Heart left ventricle (tissue), 13 donors: ENCODE data around the gene DPEP1.

ENCODE experiments used
- POLR2A ChIP-seq, 2 donors: fragments of 450-650 bp; IDR thresholded peaks; one replicate each; pipeline ENCODE4 v1.6.1; 2017; ENCODE audit warnings: antibody characterized with exemption in 2 of 2, mild to moderate bottlenecking in 2 of 2, moderate library complexity in 2 of 2
- TF ChIP-seq, protein P1 (sequence below), 12 donors: fragments of 200-600 bp; sonication (generic) in 4 of 12; IDR thresholded peaks; one replicate each; pipeline versions ENCODE4 v1.5.0 to v1.8.0; 2018 to 2022; ENCODE audit warnings: antibody characterized with exemption in 12 of 12, mild to moderate bottlenecking in 5 of 12
- donor health status: ischemic (EF 13 %, LVEDD 7.1; RV severe dilation, severe dysfunction).
- donor health status: DM: no; HTN: yes; CAD: no.
- donor health status: DM: no; HTN: no; CAD: no.
- donor health status: ischemic (EF 25% LVEDD 6.9; RV normal size, moderate dysfunction).
- donor health status: ischemic (EF 25% LVEDD 5.7; RV mildly dilated, moderate dysfunction).
- donor health status: ischemic (EF 35%, LVEDD 5.7; RV mildly dilated, moderate dysfunction).
- donor health status: nonischemic (EF 11% LVEDD 7.7; RV severe dilation, severe dysfunction).
- donor health status: DM: yes; HTN: yes; CAD: no.
- donor health status: PGD.
- donor health status: ischemic (EF 29% LVEDD 5.4; RV normal size, mild dysfunction).
- donor health status: nonischemic (EF 23%, LVEDD 6.1; RV moderate dilation, normal function).

DNA sequence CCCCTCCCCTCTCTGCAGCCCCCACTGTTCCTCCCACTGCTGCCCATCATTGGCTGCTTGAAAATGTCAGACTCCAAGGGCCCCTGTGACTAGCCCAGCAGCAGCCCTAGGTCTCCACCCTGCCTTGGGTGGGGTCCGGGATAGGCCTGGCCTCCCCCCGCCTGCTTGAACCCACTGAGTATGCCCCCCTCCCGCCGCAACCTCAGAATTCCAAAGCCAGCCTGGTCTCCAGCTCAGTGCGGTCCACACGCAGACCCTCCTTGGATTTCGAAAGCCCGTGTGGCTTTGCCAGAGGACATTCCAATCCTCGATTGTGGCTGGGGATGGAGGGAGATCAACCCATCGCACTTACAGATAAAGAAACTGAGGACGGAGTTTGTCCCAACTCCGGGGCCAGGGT lies 6.4 kb downstream of the DPEP1 start:
- TF ChIP-seq, protein P1, sequence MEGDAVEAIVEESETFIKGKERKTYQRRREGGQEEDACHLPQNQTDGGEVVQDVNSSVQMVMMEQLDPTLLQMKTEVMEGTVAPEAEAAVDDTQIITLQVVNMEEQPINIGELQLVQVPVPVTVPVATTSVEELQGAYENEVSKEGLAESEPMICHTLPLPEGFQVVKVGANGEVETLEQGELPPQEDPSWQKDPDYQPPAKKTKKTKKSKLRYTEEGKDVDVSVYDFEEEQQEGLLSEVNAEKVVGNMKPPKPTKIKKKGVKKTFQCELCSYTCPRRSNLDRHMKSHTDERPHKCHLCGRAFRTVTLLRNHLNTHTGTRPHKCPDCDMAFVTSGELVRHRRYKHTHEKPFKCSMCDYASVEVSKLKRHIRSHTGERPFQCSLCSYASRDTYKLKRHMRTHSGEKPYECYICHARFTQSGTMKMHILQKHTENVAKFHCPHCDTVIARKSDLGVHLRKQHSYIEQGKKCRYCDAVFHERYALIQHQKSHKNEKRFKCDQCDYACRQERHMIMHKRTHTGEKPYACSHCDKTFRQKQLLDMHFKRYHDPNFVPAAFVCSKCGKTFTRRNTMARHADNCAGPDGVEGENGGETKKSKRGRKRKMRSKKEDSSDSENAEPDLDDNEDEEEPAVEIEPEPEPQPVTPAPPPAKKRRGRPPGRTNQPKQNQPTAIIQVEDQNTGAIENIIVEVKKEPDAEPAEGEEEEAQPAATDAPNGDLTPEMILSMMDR (IDR thresholded peaks at IDR 0.05): no peak
- TF ChIP-seq POLR2A (IDR thresholded peaks at IDR 0.05): no peak
